Renal cortex interstitium (tissue), 15 donors: ENCODE measurements around the gene TRPC3. TPM values are rescaled to one million over a fixed set of nuclear protein-coding genes. Genes with fewer than 3 reads are reported as not detected.

Source experiments
- DNase-seq, 11 donors: peaks; one replicate each; pipeline ENCODE4 v3.0.0-alpha.2; 2013; ENCODE audit warnings: low read depth in 9 of 11, low spot score in 4 of 11; ENCODE audit errors: extremely low read depth in 1 of 11
- long read RNA-seq, 16 experiments: transcript quantifications; one replicate each; lab custom pipeline, GENCODE V29; 2026
- polyA plus RNA-seq, 3 donors: library from polyadenylated mRNA; unstranded; fragments of 120-200 nt; gene quantifications; one replicate each; pipeline ENCODE4 v1.2.1, GENCODE V29; 2013; ENCODE audit not compliant: insufficient read length in 3 of 3

Gene TRPC3
- 1 to 10 TPM; 1.0 to 1.5 (median 1.1) TPM for polyA plus RNA-seq
- long read RNA-seq, donor 1, result 0 reads
- long read RNA-seq, donor 2, result 0 reads
- long read RNA-seq, donor 3, partial matches to known transcripts, result 0 of 1 reads
- long read RNA-seq, donor 3, other reads (novel, unspliced or antisense), result 0 of 1 reads
- long read RNA-seq, donor 4, result 0 reads
- long read RNA-seq, donor 5, result 0 reads
- long read RNA-seq, donor 6, result 0 reads
- long read RNA-seq, donor 7, result 0 reads
- long read RNA-seq, donor 8, result 0 reads
- long read RNA-seq, donor 9, result 0 reads
- long read RNA-seq, donor 10, result 0 reads
- long read RNA-seq, donor 11, result 0 reads
- long read RNA-seq, donor 12, result 0 reads
- long read RNA-seq, donor 13, result 0 reads
- long read RNA-seq, donor 14, result 0 reads
- long read RNA-seq, donor 15, result 0 reads
- long read RNA-seq, donor 16, result 0 reads

GRCh38 chr4:121951521-121952110, at the start of gene TRPC3:
TRPC3 (minus strand) TSS chr4:121952060; CDS start chr4:121951680, 380 bp downstream.
- peak in 4 of 11 donors; percentile 15 to 34 (median 24) for DNase-seq

- DNase-seq, result no peak
Measured at GRCh38 chr4:122000849-122001248, 49.0 kb upstream of the TRPC3 start.

GRCh38 chr4:121998024-121998423, 46.2 kb upstream of the TRPC3 start:
- no peak for DNase-seq

GRCh38 chr4:121995790-121996537, 44.1 kb upstream of the TRPC3 start:
- DNase-seq, result no peak

GRCh38 chr4:121991968-121992367, 40.1 kb upstream of the TRPC3 start:
- DNase-seq, result no peak

GRCh38 chr4:121990489-121990888, 38.6 kb upstream of the TRPC3 start:
- DNase-seq, result no peak

- no peak for DNase-seq
Measured at GRCh38 chr4:121989715-121990114, 37.9 kb upstream of the TRPC3 start.

- DNase-seq, result no peak
Measured at GRCh38 chr4:121988950-121989349, 37.1 kb upstream of the TRPC3 start.

GRCh38 chr4:121980643-121981042, 28.8 kb upstream of the TRPC3 start:
- no peak for DNase-seq

- DNase-seq, result no peak
Measured at GRCh38 chr4:121978172-121978516, 26.3 kb upstream of the TRPC3 start.

GRCh38 chr4:121977251-121978171, 25.7 kb upstream of the TRPC3 start:
- DNase-seq, result no peak

GRCh38 chr4:121975784-121976183, 23.9 kb upstream of the TRPC3 start:
- no peak for DNase-seq

GRCh38 chr4:121973816-121974215, 22.0 kb upstream of the TRPC3 start:
- DNase-seq, result no peak

GRCh38 chr4:121968859-121969258, 17.0 kb upstream of the TRPC3 start:
- no peak for DNase-seq

GRCh38 chr4:121964958-121965357, 13.1 kb upstream of the TRPC3 start:
- no peak for DNase-seq

GRCh38 chr4:121960818-121961217, 9.0 kb upstream of the TRPC3 start:
- DNase-seq, result no peak

- no peak for DNase-seq
Measured at GRCh38 chr4:121958777-121959176, 6.9 kb upstream of the TRPC3 start.

GRCh38 chr4:121957266-121957665, 5.4 kb upstream of the TRPC3 start:
- no peak for DNase-seq

- no peak for DNase-seq
Measured at GRCh38 chr4:121953860-121954259, 2.0 kb upstream of the TRPC3 start.
